HG03280 (cell line): Measurements from ENCODE around the gene NTRK1.

Source experiments
- ATAC-seq: cut with Tn5 transposase; IDR thresholded peaks from one replicate; pipeline ENCODE4 v1.9.1; 2021; ENCODE audit warnings: mild to moderate bottlenecking, moderate library complexity; ENCODE audit not compliant: unreplicated experiment

NTRK1 gene

GRCh38 chr1:156860628-156861423, at the start of gene NTRK1:
TSS of gene NTRK1 (plus strand) at chr1:156860865. CDS start at chr1:156860935, 70 bp downstream.
- ATAC-seq: no peak

- ATAC-seq: no peak
Observed at GRCh38 chr1:156811168-156811567, 49.5 kb upstream of the NTRK1 start.

GRCh38 chr1:156812293-156812990, 48.2 kb upstream of the NTRK1 start:
- ATAC-seq: no peak

GRCh38 chr1:156813298-156813697, 47.4 kb upstream of the NTRK1 start:
- ATAC-seq: no peak

GRCh38 chr1:156813750-156814570, 46.7 kb upstream of the NTRK1 start:
- ATAC-seq: no peak

- no peak for ATAC-seq
Observed at GRCh38 chr1:156814571-156815260, 45.9 kb upstream of the NTRK1 start.

- ATAC-seq: no peak
Observed at GRCh38 chr1:156815307-156815826, 45.3 kb upstream of the NTRK1 start.

- no peak for ATAC-seq
Observed at GRCh38 chr1:156815961-156816422, 44.7 kb upstream of the NTRK1 start.

GRCh38 chr1:156816561-156817328, 43.9 kb upstream of the NTRK1 start, which contains the start of gene SH2D2A:
TSS of gene SH2D2A (minus strand) at chr1:156816848. CDS start at chr1:156816708, 140 bp downstream.
- ATAC-seq: peak; percentile 76

GRCh38 chr1:156821801-156822200, 38.9 kb upstream of the NTRK1 start:
- no peak for ATAC-seq

- no peak for ATAC-seq
Observed at GRCh38 chr1:156822680-156823079, 38.0 kb upstream of the NTRK1 start.

GRCh38 chr1:156823210-156823790, 37.4 kb upstream of the NTRK1 start:
- no peak for ATAC-seq

GRCh38 chr1:156826630-156827029, 34.0 kb upstream of the NTRK1 start:
- ATAC-seq: no peak

GRCh38 chr1:156828400-156829124, 32.1 kb upstream of the NTRK1 start:
- ATAC-seq: no peak

- no peak for ATAC-seq
Observed at GRCh38 chr1:156832434-156832833, 28.2 kb upstream of the NTRK1 start.

- ATAC-seq: no peak
Observed at GRCh38 chr1:156833603-156834002, 27.1 kb upstream of the NTRK1 start.

GRCh38 chr1:156834322-156834721, 26.3 kb upstream of the NTRK1 start:
- no peak for ATAC-seq

- ATAC-seq: no peak
Observed at GRCh38 chr1:156836041-156836654, 24.5 kb upstream of the NTRK1 start.
